HG02938 (cell line): Measurements from ENCODE around the gene BTBD19.
"Not testable (repeated sequence)": the region's sequence is repeated elsewhere in the genome, so short reads cannot be mapped to it uniquely, and the experiment has no call there.

ENCODE experiments used
- ATAC-seq: cut with Tn5 transposase; IDR thresholded peaks from one replicate; pipeline ENCODE4 v1.9.1; 2021; ENCODE audit warnings: mild to moderate bottlenecking, moderate library complexity; ENCODE audit not compliant: unreplicated experiment

BTBD19 gene

GRCh38 chr1:44808063-44808937 lies at the start of gene BTBD19:
Gene BTBD19, plus strand, starts transcription at chr1:44808523. Its CDS starts 298 bp downstream, at chr1:44808821.
- peak; percentile 28 for ATAC-seq

- ATAC-seq: no peak
These were observed 49.2 kb upstream of the BTBD19 start for GRCh38 chr1:44759077-44759476.

- no peak for ATAC-seq
These were observed 47.4 kb upstream of the BTBD19 start for GRCh38 chr1:44760876-44761275.

GRCh38 chr1:44766421-44766820 lies 41.9 kb upstream of the BTBD19 start:
- not testable (repeated sequence) for ATAC-seq

- ATAC-seq: peak; percentile 75
These were observed 33.0 kb upstream of the BTBD19 start, which contains the start of gene RPS8 for GRCh38 chr1:44775078-44775929. Gene RPS8, plus strand, starts transcription at chr1:44775540. Its CDS starts 57 bp downstream, at chr1:44775597.

- peak; percentile 7 for ATAC-seq
These were observed 32.2 kb upstream of the BTBD19 start for GRCh38 chr1:44775930-44776729.

- no peak for ATAC-seq
These were observed 31.6 kb upstream of the BTBD19 start for GRCh38 chr1:44776730-44777068.

- no peak for ATAC-seq
These were observed 30.8 kb upstream of the BTBD19 start for GRCh38 chr1:44777547-44777946.

GRCh38 chr1:44777969-44778635 lies 30.2 kb upstream of the BTBD19 start:
- ATAC-seq: no peak

- no peak for ATAC-seq
These were observed 29.4 kb upstream of the BTBD19 start for GRCh38 chr1:44778705-44779576.

- ATAC-seq: no peak
These were observed 27.7 kb upstream of the BTBD19 start for GRCh38 chr1:44780583-44781121.

GRCh38 chr1:44783697-44784093 lies 24.6 kb upstream of the BTBD19 start:
- no peak for ATAC-seq

GRCh38 chr1:44784094-44785028 lies 24.0 kb upstream of the BTBD19 start:
- no peak for ATAC-seq

- ATAC-seq: no peak
These were observed 23.3 kb upstream of the BTBD19 start for GRCh38 chr1:44785029-44785380.

- ATAC-seq: no peak
These were observed 22.7 kb upstream of the BTBD19 start for GRCh38 chr1:44785501-44786137.

- no peak for ATAC-seq
These were observed 22.0 kb upstream of the BTBD19 start for GRCh38 chr1:44786138-44786840.

GRCh38 chr1:44786841-44787426 lies 21.4 kb upstream of the BTBD19 start:
- no peak for ATAC-seq
